ENCODE measurements around the gene C20orf144. TPM values are rescaled to one million over a fixed set of nuclear protein-coding genes. Genes with fewer than 3 reads are reported as not detected.
A peak's percentile ranks its signal among the peaks of the same experiment; 100 is the strongest.

C20orf144 gene
- total and polyA plus RNA-seq, 9 of the 15 experiments (the other 6 are each of a cell fraction or from before 2014, with no cell fraction given): 0.04 to 0.23 (median 0.11) TPM; not detected in 2

DNA sequence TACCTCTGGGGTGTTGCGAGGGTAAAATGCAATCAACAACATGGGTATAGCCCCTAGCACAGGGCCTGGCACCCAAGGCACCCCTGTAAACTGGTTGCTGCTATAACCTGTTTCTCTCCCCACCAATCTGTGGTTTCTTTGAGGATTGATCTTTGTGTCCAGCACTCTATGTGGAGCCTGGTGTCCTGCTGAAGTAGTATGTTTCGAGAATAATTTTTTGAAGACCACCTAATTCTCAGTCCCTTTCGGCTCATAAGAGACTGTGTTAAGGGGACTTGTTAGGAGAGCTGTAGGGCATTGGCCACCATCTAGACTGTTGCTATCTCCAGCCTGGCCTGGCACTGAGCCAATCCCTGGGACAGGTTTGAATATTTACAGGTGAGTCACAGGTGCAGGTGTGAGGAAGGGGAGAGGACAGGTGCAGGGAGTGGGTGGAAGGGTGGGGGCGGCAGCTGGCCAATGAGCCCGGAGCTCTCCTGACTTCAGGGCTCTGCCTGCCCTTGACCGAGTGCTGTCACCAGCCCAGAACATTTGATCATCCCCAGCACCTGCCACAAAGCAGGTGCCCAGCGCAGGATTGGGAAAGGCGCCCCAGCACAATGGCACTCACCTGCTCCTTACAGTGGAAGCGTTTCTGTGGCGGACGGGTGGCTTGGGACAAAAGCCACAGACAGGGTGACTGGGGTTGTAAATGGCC, 8.1 kb upstream of the C20orf144 start:
- TF ChIP-seq POLR2G (IDR thresholded peaks at IDR 0.05; ENCODE audit: low read depth, low read length) (peak; percentile 70), ZFP30 (CRISPR knock-in tag; IDR thresholded peaks at IDR 0.05; ENCODE audit: borderline replicate concordance) (no peak), SIRT6 (IDR thresholded peaks at IDR 0.05; ENCODE audit: low read depth, low read length) (peak; percentile 17), STAT5B (CRISPR knock-in tag; IDR thresholded peaks at IDR 0.05) (no peak), POLR2B (IDR thresholded peaks at IDR 0.05; ENCODE audit: low read depth, partially characterized antibody) (peak; percentile 13), KLF1 (tag; IDR thresholded peaks at IDR 0.05) (0 out of 2 replicates have a peak, but pooled peaks have one; percentile 9), NFIX (CRISPR knock-in tag; IDR thresholded peaks at IDR 0.05; ENCODE audit: low read depth) (peak; percentile 56; the same call in 1 of the 2 replicates), ZEB2 (IDR thresholded peaks at IDR 0.05) (peak; percentile 57; the same call in 1 of the 2 replicates), POLR2A (conservative IDR thresholded peaks at IDR 0.05) (peak; percentile 19), NFIC (IDR thresholded peaks at IDR 0.05) (peak; percentile 95), POLR2AphosphoS2 (IDR thresholded peaks at IDR 0.05; ENCODE audit: low read length) (peak; percentile 34)
- TF ChIP-seq, protein P1, sequence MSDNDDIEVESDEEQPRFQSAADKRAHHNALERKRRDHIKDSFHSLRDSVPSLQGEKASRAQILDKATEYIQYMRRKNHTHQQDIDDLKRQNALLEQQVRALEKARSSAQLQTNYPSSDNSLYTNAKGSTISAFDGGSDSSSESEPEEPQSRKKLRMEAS (CRISPR knock-in tag; IDR thresholded peaks at IDR 0.05): no peak
- H3K36me3 ChIP-seq (ENCODE audit: control insufficient read depth, insufficient read depth, low read length): peaks cover 28% of the 10 kb centered on the region; the same call in 1 of the 3 replicates
- H3K4me3 ChIP-seq: no peak overlapping the region
- peak in 1 of 4 experiments; percentile 13 for DNase-seq (ENCODE audit: extremely low read depth in 1 of 4, low spot score in 3 of 4)
- no peak for FAIRE-seq
- intact Hi-C loops (cut with micrococcal nuclease): loop anchor here (2.0 to 5.0 kb wide), 3 partner anchors 139 to 252 kb away; partner anchors contain the start of gene CDK5RAP1
- peaks cover 7% of the 10 kb centered on the region for H3K9me1 ChIP-seq (ENCODE audit: control insufficient read depth, insufficient read depth, low read length)
- H3K4me2 ChIP-seq (ENCODE audit: insufficient read depth, low read length): no peak overlapping the region
- H3K27ac ChIP-seq (ENCODE audit: extremely low read depth, low read depth, low read length): no peak overlapping the region
- BruUV-seq (replicated peaks): no TSS peak
- H4K20me1 ChIP-seq (replicated peaks; ENCODE audit: control insufficient read depth, insufficient read depth, low read length): peaks cover 18% of the 10 kb centered on the region; the same call in 1 of the 2 replicates
- in situ Hi-C loops (cut with MboI): loop anchor here (5.0 to 10.0 kb wide), 2 partner anchors 202 to 239 kb away; no protein-coding TSS in a partner anchor
- ChIA-PET CTCF (ENCODE audit: low intra/inter-chr PET ratio) (interaction anchor here (0.7 to 1.6 kb wide), 3 partner anchors 196 to 240 kb away, joined by 3 to 8 read pairs (median 4); no protein-coding TSS in a partner anchor), POLR2A (interaction anchor here (0.6 to 4.5 kb wide), 9 partner anchors 8 to 343 kb away, joined by 3 to 51 read pairs (median 3); partner anchors contain the start of gene ACTL10)
- no peaks in the 10 kb centered on the region for H3K27me3 ChIP-seq (ENCODE audit: control insufficient read depth in 2 of 2, insufficient read depth in 2 of 2, low read length in 2 of 2)
- H2AFZ ChIP-seq (ENCODE audit: low read depth, low read length): no peak overlapping the region
- H3K9ac ChIP-seq (ENCODE audit: insufficient read depth in 1 of 2, low read depth in 2 of 2, low read length in 2 of 2): peak overlapping the region in 1 of 2 experiments; percentile 23; a peak in 1 of 4 replicates
- 72% methylated on average over 11 of the region's 11 CpGs for WGBS (ENCODE audit: insufficient coverage, low coverage, missing lambda C conversion rate)
- no peaks in the 10 kb centered on the region for H3K79me2 ChIP-seq (ENCODE audit: control insufficient read depth, insufficient read depth, low read length)
- H3K4me1 ChIP-seq (replicated peaks in 1 of 2; ENCODE audit: control insufficient read depth in 2 of 2, insufficient read depth in 2 of 2, low read length in 2 of 2): peaks cover 6 to 37% of the 10 kb centered on the region in 2 experiments; a peak in 3 of 5 replicates
- no peaks in the 10 kb centered on the region for H3K9me3 ChIP-seq (replicated peaks; ENCODE audit: control insufficient read depth, insufficient read depth, low read depth, low read length)
- ATAC-seq: no peak

All from K562 (cell line).